H9 (cell line): Measurements from ENCODE around the gene LSG1. TPM values are rescaled to one million over a fixed set of nuclear protein-coding genes. Genes with fewer than 3 reads are reported as not detected.

Experiments
- DNase-seq: peaks from one replicate; pipeline ENCODE4 v3.0.0-alpha.2; 2017
- H2AFZ ChIP-seq: one replicate; pipeline ENCODE4 v1.6.1; 2013; ENCODE audit warnings: mild to moderate bottlenecking, low read length, control low read depth, moderate library complexity
- H2AK5ac ChIP-seq: 2 replicates; pipeline ENCODE4 v1.6.1; 2013; ENCODE audit warnings: low read length, control low read depth, mixed read lengths; ENCODE audit not compliant: insufficient read length
- H2BK120ac ChIP-seq: one replicate; pipeline ENCODE4 v1.6.1; 2013; ENCODE audit warnings: low read depth, mild to moderate bottlenecking, low read length, control low read depth, inconsistent platforms; ENCODE audit not compliant: poor library complexity, severe bottlenecking
- H2BK12ac ChIP-seq: 2 replicates; pipeline ENCODE4 v1.6.1; 2013; ENCODE audit warnings: low read length, control low read depth, mixed read lengths, low read depth; ENCODE audit not compliant: insufficient read length
- H2BK15ac ChIP-seq: 2 replicates; pipeline ENCODE4 v1.6.1; 2013; ENCODE audit warnings: low read depth, low read length, control low read depth
- H2BK20ac ChIP-seq: one replicate; pipeline ENCODE4 v1.6.1; 2013; ENCODE audit warnings: low read depth, mild to moderate bottlenecking, low read length, control low read depth, inconsistent platforms; ENCODE audit not compliant: poor library complexity, severe bottlenecking
- H2BK5ac ChIP-seq: 2 replicates; pipeline ENCODE4 v1.6.1; 2013; ENCODE audit warnings: low read length, control low read depth, mixed read lengths; ENCODE audit not compliant: insufficient read length
- H3K14ac ChIP-seq: 2 replicates; pipeline ENCODE4 v1.6.1; 2013; ENCODE audit warnings: low read length, control low read depth; ENCODE audit not compliant: insufficient read depth
- H3K18ac ChIP-seq: 2 replicates; pipeline ENCODE4 v1.6.1; 2013; ENCODE audit warnings: low read depth, mild to moderate bottlenecking, mixed read lengths, low read length, control low read depth; ENCODE audit not compliant: insufficient read length
- H3K23ac ChIP-seq: 2 replicates; pipeline ENCODE4 v1.6.1; 2013; ENCODE audit warnings: low read length, control low read depth, mixed read lengths, low read depth; ENCODE audit not compliant: insufficient read length
- H3K23me2 ChIP-seq: 2 replicates; pipeline ENCODE4 v1.6.1; 2013; ENCODE audit warnings: low read depth, mild to moderate bottlenecking, mixed read lengths, low read length, control low read depth; ENCODE audit not compliant: insufficient read length, poor library complexity, severe bottlenecking
- H3K27ac ChIP-seq: 2 replicates; pipeline ENCODE4 v1.5.1; 2013; ENCODE audit warnings: low read length, control low read depth, mixed read lengths, low read depth; ENCODE audit not compliant: insufficient read length
- H3K27me3 ChIP-seq: 2 replicates; pipeline ENCODE4 v1.6.1; 2013; ENCODE audit warnings: low read length, control low read depth, inconsistent platforms; ENCODE audit not compliant: insufficient read depth
- H3K4ac ChIP-seq: 2 replicates; pipeline ENCODE4 v1.6.1; 2013; ENCODE audit warnings: low read depth, mild to moderate bottlenecking, control low read depth, inconsistent platforms, low read length, moderate library complexity
- H3K4me1 ChIP-seq: 2 replicates; pipeline ENCODE4 v1.6.1; 2013; ENCODE audit warnings: low read length, control low read depth, inconsistent platforms; ENCODE audit not compliant: insufficient read depth
- H3K4me2 ChIP-seq: 2 replicates; pipeline ENCODE4 v1.6.1; 2013; ENCODE audit warnings: low read length, control low read depth, mixed read lengths; ENCODE audit not compliant: insufficient read length, insufficient read depth
- H3K56ac ChIP-seq: 2 replicates; pipeline ENCODE4 v1.6.1; 2013; ENCODE audit warnings: low read depth, mild to moderate bottlenecking, mixed read lengths, low read length, control low read depth; ENCODE audit not compliant: insufficient read length
- H3K79me1 ChIP-seq: 2 replicates; pipeline ENCODE4 v1.6.1; 2013; ENCODE audit warnings: low read depth, mild to moderate bottlenecking, moderate library complexity, low read length, control low read depth, inconsistent platforms; ENCODE audit not compliant: insufficient read depth, poor library complexity, severe bottlenecking
- H3K79me2 ChIP-seq: 2 replicates; pipeline ENCODE4 v1.6.1; 2013; ENCODE audit warnings: low read length, control low read depth, inconsistent platforms; ENCODE audit not compliant: insufficient read depth
- H3K9ac ChIP-seq: 2 replicates; pipeline ENCODE4 v1.6.1; 2013; ENCODE audit warnings: low read length, control low read depth, mixed read lengths; ENCODE audit not compliant: insufficient read length; ENCODE audit errors: extremely low read depth
- H3K9me3 ChIP-seq: one replicate; pipeline ENCODE4 v1.6.1; 2013; ENCODE audit warnings: low read depth, low read length, inconsistent platforms; ENCODE audit not compliant: control insufficient read depth
- H3T11ph ChIP-seq: one replicate; pipeline ENCODE4 v1.6.1; 2013; ENCODE audit warnings: mild to moderate bottlenecking, low read length, control low read depth, inconsistent platforms
- H4K20me1 ChIP-seq: one replicate; pipeline ENCODE4 v1.6.1; 2013; ENCODE audit not compliant: control insufficient read depth, insufficient read length, insufficient read depth
- H4K5ac ChIP-seq: 2 replicates; pipeline ENCODE4 v1.6.1; 2013; ENCODE audit warnings: low read depth, mild to moderate bottlenecking, mixed read lengths, low read length, control low read depth; ENCODE audit not compliant: insufficient read length
- H4K8ac ChIP-seq: replicated peaks from 2 replicates; pipeline ENCODE4 v1.6.1; 2013; ENCODE audit warnings: low read length, control low read depth, mixed read lengths, low read depth; ENCODE audit not compliant: insufficient read length
- H4K91ac ChIP-seq: 2 replicates; pipeline ENCODE4 v1.6.1; 2013; ENCODE audit warnings: low read depth, mild to moderate bottlenecking, moderate library complexity, mixed read lengths, low read length, control low read depth; ENCODE audit not compliant: insufficient read length
- H3K27ac Mint-ChIP-seq, 3 experiments: 2 replicates in 2 of 3; 3 replicates in 1 of 3; pipeline ENCODE4 v1.8.0; 2020 to 2021; ENCODE audit warnings: mixed read lengths in 3 of 3, mild to moderate bottlenecking in 1 of 3, moderate library complexity in 1 of 3
- H3K27me3 Mint-ChIP-seq: 2 replicates; pipeline ENCODE4 v1.8.0; 2021; ENCODE audit warnings: low read depth, mild to moderate bottlenecking, moderate library complexity, mixed read lengths
- H3K36me3 Mint-ChIP-seq, 3 experiments: 2 replicates in 2 of 3; 3 replicates in 1 of 3; pipeline ENCODE4 v1.8.0; 2020 to 2021; ENCODE audit warnings: low read depth in 3 of 3, mixed read lengths in 3 of 3; ENCODE audit not compliant: insufficient read depth in 1 of 3
- H3K4me1 Mint-ChIP-seq, 2 experiments: 2 replicates each; pipeline ENCODE4 v1.8.0; 2020; ENCODE audit warnings: mixed read lengths in 2 of 2
- H3K4me3 Mint-ChIP-seq, 2 experiments: 2 replicates in 1 of 2; 3 replicates in 1 of 2; pipeline ENCODE4 v1.8.0; 2020 to 2021; ENCODE audit warnings: mild to moderate bottlenecking in 2 of 2, mixed read lengths in 2 of 2, moderate library complexity in 1 of 2
- H3K9me3 Mint-ChIP-seq, 2 experiments: 2 replicates in 1 of 2; 3 replicates in 1 of 2; pipeline ENCODE4 v1.8.0; 2020; ENCODE audit warnings: mild to moderate bottlenecking in 2 of 2, mixed read lengths in 2 of 2, moderate library complexity in 1 of 2
- CTCF ChIP-seq: fragments of 200-600 bp; sonication (generic); conservative IDR thresholded peaks from 3 replicates; pipeline ENCODE4 v1.8.0; 2021; ENCODE audit warnings: antibody characterized with exemption, mild to moderate bottlenecking
- WGBS: extraction: QIAGEN DNeasy Blood & Tissue Kit; methylation state at CpG from one replicate; pipeline ENCODE4 v1.1.7; 2013; ENCODE audit warnings: missing lambda C conversion rate, low lambda C conversion rate, mixed read lengths; ENCODE audit not compliant: insufficient read length; ENCODE audit errors: extremely low coverage; 5-methylcytosine and 5-hydroxymethylcytosine counted together
- total RNA-seq: library from RNA; stranded (reverse); gene quantifications from 2 replicates; pipeline ENCODE4 v1.2.1, GENCODE V29; 2021

LSG1 gene
- total RNA-seq, 1 experiment from 2014 or later, result 63.3 TPM

GRCh38 chr3:194715022-194715800 lies 43.2 kb upstream of the LSG1 start:
- Histone ChIP-seq H4K5ac (no peak overlapping the region), H4K20me1 (no peaks in the 10 kb centered on the region), H2BK15ac (no peak overlapping the region), H3K4me1 (no peaks in the 10 kb centered on the region), H3T11ph (no peak overlapping the region), H3K9ac (no peak overlapping the region), H3K79me2 (no peaks in the 10 kb centered on the region), H2BK20ac (no peak overlapping the region), H3K27me3 (no peaks in the 10 kb centered on the region), H3K23me2 (peaks cover 4% of the 10 kb centered on the region), H3K23ac (no peak overlapping the region), H3K18ac (no peak overlapping the region), H3K79me1 (no peaks in the 10 kb centered on the region), H4K91ac (no peak overlapping the region), H4K8ac (no peak overlapping the region), H2AK5ac (no peak overlapping the region), H3K4ac (no peak overlapping the region), H3K9me3 (no peaks in the 10 kb centered on the region), H2BK120ac (no peak overlapping the region), H2BK5ac (no peak overlapping the region), H2BK12ac (no peak overlapping the region), H3K14ac (no peak overlapping the region), H3K27ac (no peak overlapping the region), H2AFZ (no peak overlapping the region), H3K56ac (no peak overlapping the region), H3K4me2 (no peak overlapping the region)
- no CpG with 5 or more reads among the region's 8 CpGs for WGBS
- Mint-ChIP-seq H3K9me3 (no peaks in the 10 kb centered on the region), H3K27me3 (no peaks in the 10 kb centered on the region), H3K36me3 (no peaks in the 10 kb centered on the region), H3K4me1 (peaks cover 0 to 3% of the 10 kb centered on the region in 2 experiments; a peak in 1 of 4 replicates), H3K4me3 (no peak overlapping the region), H3K27ac (peak overlapping the region in 1 of 3 experiments; percentile 14; a peak in 1 of 7 replicates)
- TF ChIP-seq CTCF, result no peak
- DNase-seq, result no peak
